ENCODE data around the gene KLHL36.

KLHL36 gene

GRCh38 chr16:84677017-84677803, 28.9 kb downstream of the KLHL36 start:
- Histone ChIP-seq H3K27ac (ENCODE audit: low read length) (no peak overlapping the region), H3K27me3 (ENCODE audit: low read depth, low read length) (no peaks in the 10 kb centered on the region), H3K4me1 (ENCODE audit: control insufficient read depth in 1 of 2, insufficient read depth in 2 of 2, low read length in 2 of 2) (no peaks in the 10 kb centered on the region), H3K9me3 (ENCODE audit: control insufficient read depth in 1 of 2, low read length in 2 of 2) (no peaks in the 10 kb centered on the region), H3K4me3 (ENCODE audit: low read depth in 1 of 2, low read length in 2 of 2) (no peak overlapping the region), H3K36me3 (ENCODE audit: control insufficient read depth in 1 of 2, insufficient read depth in 2 of 2, low read length in 2 of 2) (no peaks in the 10 kb centered on the region)

DNA sequence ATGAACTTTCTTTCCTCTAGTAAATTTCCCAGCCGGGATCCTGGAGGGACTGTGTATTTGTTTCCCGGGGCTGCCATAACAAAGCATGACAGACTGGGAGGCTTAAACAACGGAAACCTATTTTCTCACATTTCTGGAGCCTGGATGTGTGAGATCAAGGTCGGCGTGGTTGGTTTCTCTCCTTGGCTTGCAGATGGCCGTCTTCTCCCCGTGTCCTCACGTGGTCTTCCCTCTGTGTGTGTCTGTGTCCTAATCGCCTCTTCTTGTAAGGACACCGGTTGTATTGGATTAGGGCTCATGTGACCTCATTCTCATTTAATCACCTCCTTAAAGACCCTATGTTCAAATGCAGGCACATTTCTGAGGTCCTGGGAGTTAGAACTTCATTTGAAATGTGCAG, 29.5 kb downstream of the KLHL36 start:
- H3K9me3 ChIP-seq (ENCODE audit: control insufficient read depth in 1 of 2, low read length in 2 of 2) = no peaks in the 10 kb centered on the region
- no peaks in the 10 kb centered on the region for H3K4me1 ChIP-seq (ENCODE audit: control insufficient read depth in 1 of 2, insufficient read depth in 2 of 2, low read length in 2 of 2)
- H3K4me3 ChIP-seq (ENCODE audit: low read depth in 1 of 2, low read length in 2 of 2) = no peak overlapping the region
- H3K27ac ChIP-seq (ENCODE audit: low read length) = no peak overlapping the region
- H3K27me3 ChIP-seq (ENCODE audit: low read depth, low read length) = no peaks in the 10 kb centered on the region
- no peaks in the 10 kb centered on the region for H3K36me3 ChIP-seq (ENCODE audit: control insufficient read depth in 1 of 2, insufficient read depth in 2 of 2, low read length in 2 of 2)

GRCh38 chr16:84678541-84678940, 30.2 kb downstream of the KLHL36 start:
- H3K9me3 ChIP-seq (ENCODE audit: control insufficient read depth in 1 of 2, low read length in 2 of 2) = no peaks in the 10 kb centered on the region
- no peaks in the 10 kb centered on the region for H3K4me1 ChIP-seq (ENCODE audit: control insufficient read depth in 1 of 2, insufficient read depth in 2 of 2, low read length in 2 of 2)
- no peaks in the 10 kb centered on the region for H3K27me3 ChIP-seq (ENCODE audit: low read depth, low read length)
- H3K27ac ChIP-seq (ENCODE audit: low read length) = no peak overlapping the region
- no peaks in the 10 kb centered on the region for H3K36me3 ChIP-seq (ENCODE audit: control insufficient read depth in 1 of 2, insufficient read depth in 2 of 2, low read length in 2 of 2)
- no peak overlapping the region for H3K4me3 ChIP-seq (ENCODE audit: low read depth in 1 of 2, low read length in 2 of 2)

DNA sequence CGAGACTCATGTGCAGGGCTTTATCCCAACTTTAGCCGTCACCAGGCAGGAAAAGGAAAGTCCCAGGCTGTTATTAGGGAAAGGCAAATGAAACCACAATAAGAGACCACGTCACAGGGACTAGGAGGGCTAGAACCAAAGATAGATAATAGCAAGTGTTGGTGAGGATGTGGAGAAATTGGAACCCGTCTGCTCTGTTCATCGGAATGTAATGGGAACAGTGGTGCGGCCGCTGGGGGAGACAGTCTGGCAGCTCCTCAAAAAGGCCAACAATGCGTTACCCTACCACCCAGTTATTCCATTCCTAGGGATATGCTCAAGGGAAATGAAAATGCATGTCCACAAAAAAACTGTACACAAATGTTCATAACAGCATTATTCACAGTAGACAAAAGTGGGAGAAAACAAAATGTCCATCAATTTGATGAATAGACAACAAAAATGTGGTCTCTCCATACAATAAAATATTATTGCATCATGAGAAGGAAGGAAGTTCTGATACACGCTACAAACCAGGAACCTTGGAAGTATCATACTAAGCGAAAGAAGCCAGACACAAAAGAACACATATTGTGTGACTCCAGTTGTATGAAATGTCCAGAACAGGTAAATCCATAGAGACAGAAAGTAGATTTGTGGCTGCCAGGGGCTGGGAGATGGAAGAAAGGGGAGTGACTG, 32.0 kb downstream of the KLHL36 start:
- no peak overlapping the region for H3K4me3 ChIP-seq (ENCODE audit: low read depth in 1 of 2, low read length in 2 of 2)
- no peaks in the 10 kb centered on the region for H3K9me3 ChIP-seq (ENCODE audit: control insufficient read depth in 1 of 2, low read length in 2 of 2)
- no peaks in the 10 kb centered on the region for H3K4me1 ChIP-seq (ENCODE audit: control insufficient read depth in 1 of 2, insufficient read depth in 2 of 2, low read length in 2 of 2)
- no peaks in the 10 kb centered on the region for H3K27me3 ChIP-seq (ENCODE audit: low read depth, low read length)
- H3K36me3 ChIP-seq (ENCODE audit: control insufficient read depth in 1 of 2, insufficient read depth in 2 of 2, low read length in 2 of 2) = no peaks in the 10 kb centered on the region
- H3K27ac ChIP-seq (ENCODE audit: low read length) = no peak overlapping the region

GRCh38 chr16:84680843-84681629, 32.7 kb downstream of the KLHL36 start:
- H3K4me1 ChIP-seq (ENCODE audit: control insufficient read depth in 1 of 2, insufficient read depth in 2 of 2, low read length in 2 of 2) = no peaks in the 10 kb centered on the region
- no peak overlapping the region for H3K4me3 ChIP-seq (ENCODE audit: low read depth in 1 of 2, low read length in 2 of 2)
- H3K36me3 ChIP-seq (ENCODE audit: control insufficient read depth in 1 of 2, insufficient read depth in 2 of 2, low read length in 2 of 2) = no peaks in the 10 kb centered on the region
- H3K9me3 ChIP-seq (ENCODE audit: control insufficient read depth in 1 of 2, low read length in 2 of 2) = no peaks in the 10 kb centered on the region
- no peak overlapping the region for H3K27ac ChIP-seq (ENCODE audit: low read length)
- no peaks in the 10 kb centered on the region for H3K27me3 ChIP-seq (ENCODE audit: low read depth, low read length)

- Histone ChIP-seq H3K27ac (ENCODE audit: low read length) (no peak overlapping the region), H3K4me3 (ENCODE audit: low read depth in 1 of 2, low read length in 2 of 2) (no peak overlapping the region), H3K4me1 (ENCODE audit: control insufficient read depth in 1 of 2, insufficient read depth in 2 of 2, low read length in 2 of 2) (no peaks in the 10 kb centered on the region), H3K9me3 (ENCODE audit: control insufficient read depth in 1 of 2, low read length in 2 of 2) (no peaks in the 10 kb centered on the region), H3K27me3 (ENCODE audit: low read depth, low read length) (no peaks in the 10 kb centered on the region), H3K36me3 (ENCODE audit: control insufficient read depth in 1 of 2, insufficient read depth in 2 of 2, low read length in 2 of 2) (no peaks in the 10 kb centered on the region)
Measured at GRCh38 chr16:84683691-84684591, 35.6 kb downstream of the KLHL36 start.

DNA sequence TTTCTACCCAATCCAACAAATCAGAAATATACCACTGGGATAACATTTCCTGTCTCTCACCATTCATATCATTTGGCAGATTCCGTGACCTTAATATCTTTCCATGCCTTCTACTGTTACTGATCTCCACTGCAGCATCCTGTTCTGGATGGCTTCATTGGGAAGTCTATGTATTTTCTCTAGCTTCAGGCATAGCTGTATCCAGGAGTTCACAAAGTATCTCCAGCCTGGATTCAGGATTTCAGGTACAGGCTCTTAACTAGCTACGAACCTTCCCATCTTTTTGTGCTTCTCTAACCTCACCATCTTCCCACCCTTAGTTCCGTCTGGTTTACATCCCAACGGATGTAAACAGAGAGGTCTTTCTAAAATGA, 36.3 kb downstream of the KLHL36 start:
- Histone ChIP-seq H3K27me3 (ENCODE audit: low read depth, low read length) (no peaks in the 10 kb centered on the region), H3K4me1 (ENCODE audit: control insufficient read depth in 1 of 2, insufficient read depth in 2 of 2, low read length in 2 of 2) (no peaks in the 10 kb centered on the region), H3K27ac (ENCODE audit: low read length) (no peak overlapping the region), H3K36me3 (ENCODE audit: control insufficient read depth in 1 of 2, insufficient read depth in 2 of 2, low read length in 2 of 2) (no peaks in the 10 kb centered on the region), H3K9me3 (ENCODE audit: control insufficient read depth in 1 of 2, low read length in 2 of 2) (no peaks in the 10 kb centered on the region), H3K4me3 (ENCODE audit: low read depth in 1 of 2, low read length in 2 of 2) (no peak overlapping the region)

GRCh38 chr16:84685210-84685609, 36.9 kb downstream of the KLHL36 start:
- Histone ChIP-seq H3K27me3 (ENCODE audit: low read depth, low read length) (no peaks in the 10 kb centered on the region), H3K27ac (ENCODE audit: low read length) (no peak overlapping the region), H3K4me1 (ENCODE audit: control insufficient read depth in 1 of 2, insufficient read depth in 2 of 2, low read length in 2 of 2) (no peaks in the 10 kb centered on the region), H3K4me3 (ENCODE audit: low read depth in 1 of 2, low read length in 2 of 2) (no peak overlapping the region), H3K9me3 (ENCODE audit: control insufficient read depth in 1 of 2, low read length in 2 of 2) (no peaks in the 10 kb centered on the region), H3K36me3 (ENCODE audit: control insufficient read depth in 1 of 2, insufficient read depth in 2 of 2, low read length in 2 of 2) (no peaks in the 10 kb centered on the region)

DNA sequence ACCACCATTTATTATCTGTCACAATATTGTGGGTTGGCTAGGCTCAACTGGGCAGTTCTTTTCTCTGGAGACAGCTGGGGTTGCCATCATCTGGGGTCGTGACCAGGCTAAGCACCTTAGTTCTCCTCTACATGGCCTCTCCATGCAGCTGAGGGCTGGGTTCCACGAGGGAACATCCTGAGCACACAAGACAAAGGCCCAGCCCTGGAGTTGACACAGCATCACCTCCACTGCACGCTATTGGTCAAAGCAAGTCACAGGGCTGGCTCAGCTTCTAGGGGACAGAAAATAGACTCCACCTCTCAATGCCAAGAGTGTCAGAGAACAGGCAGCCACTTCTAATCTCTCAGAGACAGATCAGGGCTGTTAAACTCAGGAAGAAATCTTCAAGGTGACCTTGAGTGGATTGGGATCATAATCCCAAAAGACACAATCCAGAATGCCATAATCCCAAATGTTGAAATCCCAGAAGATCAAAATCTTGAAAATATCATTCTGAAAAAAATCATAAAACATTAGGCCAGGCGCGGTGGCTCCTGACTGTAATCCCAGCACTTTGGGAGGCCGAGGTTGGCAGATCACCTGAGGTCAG, 38.5 kb downstream of the KLHL36 start:
- no peaks in the 10 kb centered on the region for H3K4me1 ChIP-seq (ENCODE audit: control insufficient read depth in 1 of 2, insufficient read depth in 2 of 2, low read length in 2 of 2)
- H3K27ac ChIP-seq (ENCODE audit: low read length) = no peak overlapping the region
- no peaks in the 10 kb centered on the region for H3K9me3 ChIP-seq (ENCODE audit: control insufficient read depth in 1 of 2, low read length in 2 of 2)
- H3K36me3 ChIP-seq (ENCODE audit: control insufficient read depth in 1 of 2, insufficient read depth in 2 of 2, low read length in 2 of 2) = no peaks in the 10 kb centered on the region
- H3K27me3 ChIP-seq (ENCODE audit: low read depth, low read length) = no peaks in the 10 kb centered on the region
- no peak overlapping the region for H3K4me3 ChIP-seq (ENCODE audit: low read depth in 1 of 2, low read length in 2 of 2)

DNA sequence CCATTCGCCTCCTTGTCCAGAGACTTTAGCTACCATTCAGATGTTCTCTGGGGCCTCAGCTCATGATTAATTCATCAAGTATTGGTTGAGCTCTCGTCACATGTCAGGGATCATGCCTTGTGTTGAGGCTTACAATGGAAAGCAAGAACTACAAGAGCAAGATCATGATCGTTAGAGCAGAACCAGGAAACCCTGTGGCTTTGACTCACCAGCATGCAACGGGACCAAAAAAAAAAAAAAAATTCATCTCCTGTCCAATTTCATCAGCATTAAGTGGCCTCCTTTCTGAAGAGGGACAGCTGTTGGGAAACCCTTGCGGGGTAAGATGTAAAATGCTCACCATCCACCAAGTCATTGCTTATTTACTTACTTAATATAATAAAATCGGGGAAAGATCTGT, 39.4 kb downstream of the KLHL36 start:
- Histone ChIP-seq H3K4me3 (ENCODE audit: low read depth in 1 of 2, low read length in 2 of 2) (no peak overlapping the region), H3K36me3 (ENCODE audit: control insufficient read depth in 1 of 2, insufficient read depth in 2 of 2, low read length in 2 of 2) (no peaks in the 10 kb centered on the region), H3K27ac (ENCODE audit: low read length) (no peak overlapping the region), H3K9me3 (ENCODE audit: control insufficient read depth in 1 of 2, low read length in 2 of 2) (no peaks in the 10 kb centered on the region), H3K27me3 (ENCODE audit: low read depth, low read length) (no peaks in the 10 kb centered on the region), H3K4me1 (ENCODE audit: control insufficient read depth in 1 of 2, insufficient read depth in 2 of 2, low read length in 2 of 2) (no peaks in the 10 kb centered on the region)
